Astrocyte (in vitro differentiated cells and primary cell): Measurements from ENCODE around the gene GPR61. TPM values are rescaled to one million over a fixed set of nuclear protein-coding genes. Genes with fewer than 3 reads are reported as not detected.
A peak's percentile ranks its signal among the peaks of the same experiment; 100 is the strongest.

Source experiments
- DNase-seq: peaks from one replicate; pipeline ENCODE4 v3.0.0-alpha.2; 2010; ENCODE audit warnings: low read depth
- FAIRE-seq: peaks from 2 replicates; lab custom pipeline; 2011; peaks lifted over from hg19 to GRCh38; lab: Jason Lieb, UNC
- H2AFZ ChIP-seq: 2 replicates; pipeline ENCODE4 v1.6.0; 2012; ENCODE audit warnings: low read depth, low read length, inconsistent platforms
- H3K27ac ChIP-seq: 2 replicates; pipeline ENCODE4 v1.5.1; 2011; ENCODE audit warnings: low read depth, low read length, inconsistent platforms
- H3K27me3 ChIP-seq: 2 replicates; pipeline ENCODE4 v1.6.0; 2011; ENCODE audit warnings: low read length, inconsistent platforms; ENCODE audit not compliant: insufficient read depth
- H3K36me3 ChIP-seq: 2 replicates; pipeline ENCODE4 v1.5.1; 2011; ENCODE audit warnings: low read length, inconsistent platforms; ENCODE audit not compliant: insufficient read depth
- H3K4me1 ChIP-seq: 2 replicates; pipeline ENCODE4 v1.5.1; 2011; ENCODE audit warnings: low read length, inconsistent platforms; ENCODE audit not compliant: insufficient read depth
- H3K4me2 ChIP-seq: 2 replicates; pipeline ENCODE4 v1.6.0; 2012; ENCODE audit warnings: low read length, inconsistent platforms
- H3K4me3 ChIP-seq: 2 replicates; pipeline ENCODE4 v1.5.1; 2011; ENCODE audit warnings: low read depth, mild to moderate bottlenecking, low read length, inconsistent platforms; ENCODE audit not compliant: insufficient read depth
- H3K79me2 ChIP-seq: 2 replicates; pipeline ENCODE4 v1.6.0; 2012; ENCODE audit warnings: mild to moderate bottlenecking, low read length, inconsistent platforms; ENCODE audit not compliant: insufficient read depth
- H3K9ac ChIP-seq: 2 replicates; pipeline ENCODE4 v1.6.0; 2012; ENCODE audit warnings: mild to moderate bottlenecking, low read length, inconsistent platforms
- H3K9me3 ChIP-seq: 2 replicates; pipeline ENCODE4 v1.5.1; 2012; ENCODE audit warnings: low read depth, mild to moderate bottlenecking, low read length, inconsistent platforms; ENCODE audit not compliant: insufficient read depth
- H4K20me1 ChIP-seq: 2 replicates; pipeline ENCODE4 v1.6.0; 2012; ENCODE audit warnings: low read length, inconsistent platforms; ENCODE audit not compliant: insufficient read depth
- H3K27ac Mint-ChIP-seq: one replicate; pipeline ENCODE4 v1.8.0; 2021; ENCODE audit warnings: mild to moderate bottlenecking, mixed read lengths; ENCODE audit not compliant: unreplicated experiment
- H3K27me3 Mint-ChIP-seq: one replicate; pipeline ENCODE4 v1.8.0; 2021; ENCODE audit warnings: low read depth, mixed read lengths; ENCODE audit not compliant: unreplicated experiment
- H3K36me3 Mint-ChIP-seq: one replicate; pipeline ENCODE4 v1.8.0; 2021; ENCODE audit warnings: low read depth, mixed read lengths; ENCODE audit not compliant: unreplicated experiment
- H3K4me1 Mint-ChIP-seq: one replicate; pipeline ENCODE4 v1.8.0; 2021; ENCODE audit warnings: low read depth, mixed read lengths; ENCODE audit not compliant: unreplicated experiment
- H3K4me3 Mint-ChIP-seq: one replicate; pipeline ENCODE4 v1.8.0; 2021; ENCODE audit warnings: mild to moderate bottlenecking, moderate library complexity, mixed read lengths; ENCODE audit not compliant: unreplicated experiment
- H3K9me3 Mint-ChIP-seq: one replicate; pipeline ENCODE4 v1.8.0; 2021; ENCODE audit warnings: mild to moderate bottlenecking, mixed read lengths; ENCODE audit not compliant: unreplicated experiment
- CTCF ChIP-seq: IDR thresholded peaks from 2 replicates; pipeline ENCODE4 v1.5.1; 2011; ENCODE audit warnings: low read depth, mild to moderate bottlenecking, inconsistent platforms, low read length, moderate library complexity; ENCODE audit not compliant: insufficient read depth
- EZH2 ChIP-seq: IDR thresholded peaks from 2 replicates; pipeline ENCODE4 v1.6.1; 2012; ENCODE audit warnings: mild to moderate bottlenecking, low read length, inconsistent platforms; ENCODE audit not compliant: insufficient read depth
- total RNA-seq: library from RNA; stranded (reverse); gene quantifications from 2 replicates; pipeline ENCODE4 v1.2.1, GENCODE V29; 2021

GPR61 gene
- total RNA-seq, 1 donor from 2014 or later: not detected

GRCh38 chr1:109546311-109547109 is 6.8 kb downstream of the GPR61 start:
- DNase-seq (peak; percentile 62), FAIRE-seq (peak; percentile 20)
- peaks cover 13% of the 10 kb centered on the region for H3K4me1 ChIP-seq
- peaks cover 27% of the 10 kb centered on the region for H4K20me1 ChIP-seq
- TF ChIP-seq EZH2 (no peak), CTCF (peak; percentile 91)
- Mint-ChIP-seq H3K4me1 (peaks cover 6% of the 10 kb centered on the region), H3K4me3 (peak overlapping the region; percentile 100), H3K36me3 (no peaks in the 10 kb centered on the region), H3K27me3 (peaks cover 6% of the 10 kb centered on the region), H3K27ac (peak overlapping the region; percentile 77), H3K9me3 (no peaks in the 10 kb centered on the region)
- no peaks in the 10 kb centered on the region for H3K27me3 ChIP-seq
- peak overlapping the region; percentile 91 for H3K4me2 ChIP-seq
- peaks cover 45% of the 10 kb centered on the region for H3K79me2 ChIP-seq
- H3K27ac ChIP-seq: peak overlapping the region; percentile 71
- H3K4me3 ChIP-seq: peak overlapping the region; percentile 89
- no peaks in the 10 kb centered on the region for H3K36me3 ChIP-seq
- H3K9ac ChIP-seq: peak overlapping the region; percentile 95
- no peaks in the 10 kb centered on the region for H3K9me3 ChIP-seq
- peak overlapping the region; percentile 79 for H2AFZ ChIP-seq

GRCh38 chr1:109547463-109548320 is 8.0 kb downstream of the GPR61 start:
- Histone ChIP-seq H4K20me1 (peaks cover 38% of the 10 kb centered on the region), H3K9ac (peak overlapping the region; percentile 95), H3K4me3 (peak overlapping the region; percentile 89), H3K9me3 (no peaks in the 10 kb centered on the region), H3K36me3 (no peaks in the 10 kb centered on the region), H3K4me1 (peaks cover 13% of the 10 kb centered on the region), H3K79me2 (peaks cover 57% of the 10 kb centered on the region), H2AFZ (peak overlapping the region; percentile 92), H3K4me2 (peak overlapping the region; percentile 91), H3K27me3 (no peaks in the 10 kb centered on the region), H3K27ac (peak overlapping the region; percentile 88)
- no peaks in the 10 kb centered on the region for H3K36me3 Mint-ChIP-seq
- peak overlapping the region; percentile 100 for H3K4me3 Mint-ChIP-seq
- H3K27ac Mint-ChIP-seq: peak overlapping the region; percentile 96
- H3K4me1 Mint-ChIP-seq: peaks cover 6% of the 10 kb centered on the region
- DNase-seq (peak; percentile 13), FAIRE-seq (no peak)
- no peaks in the 10 kb centered on the region for H3K9me3 Mint-ChIP-seq
- TF ChIP-seq EZH2: no peak
- H3K27me3 Mint-ChIP-seq: no peaks in the 10 kb centered on the region
